GM12892 (cell line): ENCODE measurements around the gene ANTXRL.
A peak's percentile ranks its signal among the peaks of the same experiment; 100 is the strongest.

ENCODE experiments used
- DNase-seq: peaks from one replicate; pipeline ENCODE4 v3.0.0; 2011; ENCODE audit not compliant: insufficient read length
- FAIRE-seq: peaks from 2 replicates; lab custom pipeline; 2011; peaks lifted over from hg19 to GRCh38; lab: Jason Lieb, UNC
- POLR2A ChIP-seq: IDR thresholded peaks from 2 replicates; pipeline ENCODE4 v1.6.1; 2011; ENCODE audit warnings: low read depth, low read length, control low read depth
- POLR2AphosphoS5 ChIP-seq: IDR thresholded peaks from 2 replicates; pipeline ENCODE4 v1.6.1; 2011; ENCODE audit warnings: low read depth, low read length, control low read depth
- TAF1 ChIP-seq: IDR thresholded peaks from 2 replicates; pipeline ENCODE4 v1.6.1; 2011; ENCODE audit warnings: low read depth, mild to moderate bottlenecking, control low read depth, low read length, borderline replicate concordance

Gene ANTXRL

DNA sequence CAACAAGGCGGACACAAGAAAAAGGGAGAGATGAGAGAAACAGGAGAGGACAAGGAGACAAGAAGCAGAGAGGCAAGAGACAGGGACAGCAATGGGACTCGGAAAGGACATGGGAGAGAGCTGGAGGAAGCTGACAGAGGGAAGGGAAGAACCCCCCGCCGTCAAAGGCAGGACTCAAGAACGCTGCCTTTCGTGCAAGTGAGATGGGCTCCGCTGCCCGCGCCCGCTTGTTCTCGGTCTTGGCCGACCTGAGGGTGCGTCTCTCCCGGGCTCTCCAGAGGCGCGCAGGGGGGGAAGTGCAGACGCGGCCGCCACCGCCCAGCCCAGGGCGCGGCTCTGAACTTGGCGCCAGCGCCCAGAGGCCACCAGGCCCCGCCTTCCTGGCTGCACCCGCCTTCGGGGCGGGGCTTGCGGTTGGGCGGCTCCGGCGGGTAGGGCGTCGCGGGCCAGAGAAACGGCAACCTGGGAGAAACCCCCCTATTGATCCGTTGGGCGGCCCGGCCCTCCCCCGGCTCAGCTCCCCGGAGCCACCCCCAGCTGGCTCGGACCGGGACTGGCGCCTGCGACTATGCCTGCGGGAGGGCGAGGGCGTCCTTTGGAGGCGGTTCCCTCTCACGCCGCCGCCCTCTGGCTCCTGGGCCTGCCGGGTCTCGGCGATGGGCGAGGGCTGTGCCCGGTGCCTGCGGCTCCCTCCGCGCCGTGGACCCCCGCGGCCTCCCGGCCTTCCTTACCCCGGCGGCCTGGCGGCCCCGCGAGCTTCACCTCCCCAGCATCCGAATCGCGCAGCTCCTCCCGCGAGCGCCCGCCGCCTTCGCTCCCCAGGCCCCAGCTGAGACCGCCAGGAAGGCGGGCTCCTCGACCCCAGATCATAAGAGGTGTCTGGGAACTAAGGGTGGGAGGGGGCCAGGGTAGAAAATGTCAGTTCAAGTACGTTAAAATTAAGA, 2.2 kb upstream of the ANTXRL start:
- no peak for TF ChIP-seq POLR2A
- TF ChIP-seq TAF1, result no peak
- no peak for FAIRE-seq

GRCh38 chr10:46285300-46285699, 1.5 kb upstream of the ANTXRL start:
- DNase-seq (no peak), FAIRE-seq (no peak)
- TF ChIP-seq POLR2A, result no peak
- TF ChIP-seq POLR2AphosphoS5, result no peak
- TF ChIP-seq TAF1, result no peak

More for the DNA sequence above, 2.2 kb upstream of the ANTXRL start:
- DNase-seq, result peak; percentile 80

- no peak for FAIRE-seq
- no peak for DNase-seq
- TF ChIP-seq TAF1 (no peak), POLR2A (no peak), POLR2AphosphoS5 (no peak)
These were observed 704 bp upstream of the ANTXRL start for GRCh38 chr10:46285966-46286620.

DNA sequence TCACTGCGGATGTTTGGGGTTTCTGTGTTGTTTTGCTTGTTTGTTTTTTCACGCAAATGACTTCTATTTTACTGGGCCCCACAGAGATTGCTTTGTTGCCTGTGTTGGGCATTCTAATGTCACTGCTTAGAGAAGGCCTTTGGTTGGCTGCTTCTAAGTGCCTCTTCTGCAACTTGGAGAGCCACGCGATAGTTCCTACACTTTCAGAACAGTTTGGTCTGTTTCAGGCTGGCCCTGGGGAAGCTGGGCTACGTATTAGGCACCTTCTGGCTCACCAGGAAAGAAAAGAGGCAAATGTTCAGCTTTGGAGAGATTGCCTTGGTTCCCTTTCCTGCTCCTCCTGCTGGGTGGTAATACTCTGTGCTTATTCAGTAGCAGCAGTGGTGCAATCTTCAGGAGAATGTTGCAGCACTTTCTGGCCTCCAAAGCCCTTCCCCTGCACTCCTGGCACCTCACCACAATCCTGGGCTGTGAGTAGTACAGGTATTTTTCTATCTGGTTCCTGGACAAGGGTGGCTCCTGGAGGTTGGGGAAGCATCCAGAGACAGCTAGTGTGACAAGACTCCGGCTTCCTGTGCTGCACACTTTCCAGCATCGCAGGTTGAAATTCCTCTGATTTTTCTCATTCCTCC, 1.2 kb downstream of the ANTXRL start:
- no peak for DNase-seq
- TF ChIP-seq POLR2AphosphoS5, result no peak
- no peak for TF ChIP-seq POLR2A
- no peak for TF ChIP-seq TAF1
- no peak for FAIRE-seq

DNA sequence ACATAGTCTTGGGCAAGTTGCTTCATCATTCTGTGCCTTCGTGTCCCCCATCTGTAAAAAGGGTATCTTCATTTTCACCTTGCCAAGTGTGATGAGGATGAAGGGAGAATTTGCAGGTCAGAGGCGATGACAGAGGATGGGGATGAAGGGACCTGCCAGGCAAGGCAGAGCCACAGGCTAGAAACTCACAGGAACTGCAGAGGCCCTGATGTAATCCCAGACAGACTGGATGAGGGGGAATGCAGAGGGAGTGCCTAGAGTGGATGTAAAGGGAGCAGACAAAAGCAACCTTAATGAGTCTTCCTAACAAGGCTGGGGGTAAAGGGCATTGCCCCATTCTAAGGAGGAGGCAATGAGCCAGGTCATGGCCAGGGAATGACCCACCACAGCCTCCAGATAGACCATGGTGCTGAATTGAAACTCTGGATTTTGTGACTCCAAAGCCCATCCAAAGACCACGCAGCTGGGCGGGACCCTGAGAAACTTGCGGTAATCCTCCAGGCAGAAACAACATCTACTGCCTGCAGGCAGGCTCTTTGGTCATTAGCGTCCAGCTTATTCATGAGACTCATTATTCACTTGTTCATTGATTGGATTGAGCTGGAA, 1.9 kb downstream of the ANTXRL start:
- FAIRE-seq, result no peak
- TF ChIP-seq TAF1, result no peak
- TF ChIP-seq POLR2AphosphoS5, result no peak
- no peak for TF ChIP-seq POLR2A
- no peak for DNase-seq

GRCh38 chr10:46289209-46289810, 2.5 kb downstream of the ANTXRL start:
- TF ChIP-seq POLR2A (no peak), TAF1 (no peak), POLR2AphosphoS5 (no peak)
- FAIRE-seq (no peak), DNase-seq (no peak)

- FAIRE-seq, result no peak
- no peak for TF ChIP-seq POLR2A
- no peak for TF ChIP-seq TAF1
- TF ChIP-seq POLR2AphosphoS5, result no peak
- no peak for DNase-seq
These were observed 3.5 kb downstream of the ANTXRL start for GRCh38 chr10:46290101-46290886.

GRCh38 chr10:46291817-46292572, 5.2 kb downstream of the ANTXRL start:
- no peak for DNase-seq
- no peak for TF ChIP-seq POLR2A
- TF ChIP-seq POLR2AphosphoS5, result no peak
- no peak for TF ChIP-seq TAF1
- FAIRE-seq, result no peak

DNA sequence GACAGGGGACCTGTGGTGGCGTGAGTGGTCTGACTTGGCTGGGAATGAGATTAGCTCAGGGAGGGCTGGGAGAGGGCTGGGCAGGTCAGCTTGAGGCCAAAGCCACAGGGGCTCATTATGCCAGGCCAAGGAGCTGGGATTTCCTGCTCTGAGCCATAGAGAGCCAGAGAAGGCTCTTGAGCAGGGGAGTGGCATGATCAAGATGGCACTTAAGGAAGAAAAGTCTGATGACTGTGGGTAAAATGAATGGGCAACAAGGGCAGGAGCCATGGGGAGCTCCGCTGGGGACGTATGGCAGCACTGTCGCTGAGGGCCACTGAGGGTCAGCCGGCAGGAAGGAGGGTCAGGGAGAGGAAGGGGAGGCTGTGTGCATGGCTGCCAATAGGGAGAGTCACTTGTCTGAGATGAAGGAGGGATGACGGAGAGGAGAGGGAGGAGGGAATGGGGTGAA, 5.8 kb downstream of the ANTXRL start:
- no peak for DNase-seq
- FAIRE-seq, result no peak
- TF ChIP-seq POLR2AphosphoS5, result no peak
- TF ChIP-seq POLR2A, result no peak
- no peak for TF ChIP-seq TAF1
